ENCODE data around the gene TAF1A. TPM values are rescaled to one million over a fixed set of nuclear protein-coding genes. Genes with fewer than 3 reads are reported as not detected.

Gene TAF1A
- total RNA-seq, 3 donors from 2014 or later (not counting 1 experiment from before 2014, with no cell fraction given) = 5.2 to 10.4 (median 7.1) TPM

- 91% methylated on average over 3 of the region's 3 CpGs for WGBS (ENCODE audit: insufficient coverage)
- H3K27me3 Mint-ChIP-seq (ENCODE audit: low read depth in 2 of 2) = peaks cover 16 to 31% of the 10 kb centered on the region in 2 donors
- intact Hi-C loops (cut with micrococcal nuclease) = no loop called here
- ATAC-seq (no peak), DNase-seq (no peak)
- no peaks in the 10 kb centered on the region for H3K4me1 Mint-ChIP-seq
- H3K27ac Mint-ChIP-seq = no peak overlapping the region
- H3K27me3 ChIP-seq (ENCODE audit: control insufficient read depth, insufficient read depth, low read length) = no peaks in the 10 kb centered on the region
- no peak for TF ChIP-seq CTCF (IDR thresholded peaks at IDR 0.05)
- no peaks in the 10 kb centered on the region for H3K36me3 ChIP-seq (ENCODE audit: control insufficient read depth, insufficient read depth, low read length)
- H3K4me3 Mint-ChIP-seq = no peak overlapping the region
- no peaks in the 10 kb centered on the region for H3K4me1 ChIP-seq (ENCODE audit: control insufficient read depth, insufficient read depth, low read length)
- H3K9me3 ChIP-seq (ENCODE audit: control insufficient read depth, insufficient read depth, low read length) = no peaks in the 10 kb centered on the region
- no peaks in the 10 kb centered on the region for H3K9me3 Mint-ChIP-seq
- H3K27ac ChIP-seq (ENCODE audit: low read length) = no peak overlapping the region
- H3K4me3 ChIP-seq (ENCODE audit: low read length) = no peak overlapping the region
- no peaks in the 10 kb centered on the region for H3K36me3 Mint-ChIP-seq
These were observed 60.6 kb downstream of the TAF1A start for GRCh38 chr1:222529181-222529580.

- ATAC-seq (no peak), DNase-seq (no peak)
- Mint-ChIP-seq H3K27ac (no peak overlapping the region), H3K4me1 (no peaks in the 10 kb centered on the region), H3K36me3 (no peaks in the 10 kb centered on the region), H3K27me3 (ENCODE audit: low read depth in 2 of 2) (peaks cover 9 to 43% of the 10 kb centered on the region in 2 donors), H3K4me3 (no peak overlapping the region), H3K9me3 (no peaks in the 10 kb centered on the region)
- intact Hi-C loops (cut with micrococcal nuclease) = no loop called here
- no peaks in the 10 kb centered on the region for H3K4me1 ChIP-seq (ENCODE audit: control insufficient read depth, insufficient read depth, low read length)
- WGBS (ENCODE audit: insufficient coverage) = 42% methylated on average over 2 of the region's 2 CpGs
- no peak overlapping the region for H3K4me3 ChIP-seq (ENCODE audit: low read length)
- H3K36me3 ChIP-seq (ENCODE audit: control insufficient read depth, insufficient read depth, low read length) = no peaks in the 10 kb centered on the region
- no peak for TF ChIP-seq CTCF (IDR thresholded peaks at IDR 0.05)
- H3K9me3 ChIP-seq (ENCODE audit: control insufficient read depth, insufficient read depth, low read length) = no peaks in the 10 kb centered on the region
- H3K27ac ChIP-seq (ENCODE audit: low read length) = no peak overlapping the region
- no peaks in the 10 kb centered on the region for H3K27me3 ChIP-seq (ENCODE audit: control insufficient read depth, insufficient read depth, low read length)
These were observed 63.8 kb downstream of the TAF1A start for GRCh38 chr1:222525951-222526350.

- peaks cover 9 to 29% of the 10 kb centered on the region in 2 donors for H3K27me3 Mint-ChIP-seq (ENCODE audit: low read depth in 2 of 2)
- no peaks in the 10 kb centered on the region for H3K4me1 Mint-ChIP-seq
- no peaks in the 10 kb centered on the region for H3K27me3 ChIP-seq (ENCODE audit: control insufficient read depth, insufficient read depth, low read length)
- no peak overlapping the region for H3K4me3 Mint-ChIP-seq
- H3K36me3 Mint-ChIP-seq = no peaks in the 10 kb centered on the region
- no peak for TF ChIP-seq CTCF (IDR thresholded peaks at IDR 0.05)
- H3K9me3 ChIP-seq (ENCODE audit: control insufficient read depth, insufficient read depth, low read length) = no peaks in the 10 kb centered on the region
- no peak overlapping the region for H3K27ac Mint-ChIP-seq
- no peak overlapping the region for H3K27ac ChIP-seq (ENCODE audit: low read length)
- ATAC-seq (no peak), DNase-seq (no peak)
- H3K4me1 ChIP-seq (ENCODE audit: control insufficient read depth, insufficient read depth, low read length) = no peaks in the 10 kb centered on the region
- no peaks in the 10 kb centered on the region for H3K36me3 ChIP-seq (ENCODE audit: control insufficient read depth, insufficient read depth, low read length)
- H3K9me3 Mint-ChIP-seq = no peaks in the 10 kb centered on the region
- 75% methylated on average over 2 of the region's 3 CpGs for WGBS (ENCODE audit: insufficient coverage)
- H3K4me3 ChIP-seq (ENCODE audit: low read length) = no peak overlapping the region
- intact Hi-C loops (cut with micrococcal nuclease) = no loop called here
These were observed 65.9 kb downstream of the TAF1A start for GRCh38 chr1:222523852-222524251.
